ENCODE data around the gene AGPAT3.

Gene AGPAT3

DNA sequence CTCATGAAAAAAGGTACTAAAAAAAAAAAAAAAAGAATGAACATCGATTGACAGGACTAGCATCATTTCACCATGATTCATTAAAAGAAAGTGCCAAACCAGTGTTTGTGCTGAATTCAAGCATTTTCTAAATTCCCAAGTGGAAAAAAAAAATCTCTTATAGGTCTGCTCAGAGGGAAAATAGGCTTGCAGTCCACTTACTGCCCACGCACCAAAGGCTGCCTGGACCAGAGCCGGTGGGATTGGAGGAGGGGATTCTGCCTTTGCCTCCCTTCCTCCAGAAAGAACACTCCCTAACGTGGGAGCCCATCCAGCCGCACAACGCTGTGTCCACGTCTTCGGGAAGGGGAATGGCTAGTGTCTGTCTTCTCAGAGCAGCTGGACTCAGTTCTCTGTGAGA, 141.6 kb downstream of the AGPAT3 start:
- no peaks in the 10 kb centered on the region for H3K27me3 ChIP-seq (replicated peaks; ENCODE audit: control insufficient read depth, insufficient read depth, low read length)
- TF ChIP-seq CTCF (IDR thresholded peaks at IDR 0.05; ENCODE audit: insufficient read depth, low read length, poor library complexity, severe bottlenecking) = no peak
- DNase-seq (ENCODE audit: extremely low read depth, insufficient read length) = no peak
- no peak overlapping the region for H3K4me3 ChIP-seq (replicated peaks; ENCODE audit: low read depth, low read length)
- H3K36me3 ChIP-seq (ENCODE audit: control insufficient read depth, insufficient read depth, low read length) = no peaks in the 10 kb centered on the region

GRCh38 chr21:44010429-44010828, 145.4 kb downstream of the AGPAT3 start:
- no peak for DNase-seq (ENCODE audit: extremely low read depth, insufficient read length)
- TF ChIP-seq CTCF (IDR thresholded peaks at IDR 0.05; ENCODE audit: insufficient read depth, low read length, poor library complexity, severe bottlenecking) = no peak
- no peaks in the 10 kb centered on the region for H3K36me3 ChIP-seq (ENCODE audit: control insufficient read depth, insufficient read depth, low read length)
- H3K4me3 ChIP-seq (replicated peaks; ENCODE audit: low read depth, low read length) = no peak overlapping the region
- H3K27me3 ChIP-seq (replicated peaks; ENCODE audit: control insufficient read depth, insufficient read depth, low read length) = no peaks in the 10 kb centered on the region

- H3K27me3 ChIP-seq (replicated peaks; ENCODE audit: control insufficient read depth, insufficient read depth, low read length) = no peaks in the 10 kb centered on the region
- no peak for DNase-seq (ENCODE audit: extremely low read depth, insufficient read length)
- no peak for TF ChIP-seq CTCF (IDR thresholded peaks at IDR 0.05; ENCODE audit: insufficient read depth, low read length, poor library complexity, severe bottlenecking)
These were observed 146.1 kb downstream of the AGPAT3 start for GRCh38 chr21:44011123-44011522.

DNA sequence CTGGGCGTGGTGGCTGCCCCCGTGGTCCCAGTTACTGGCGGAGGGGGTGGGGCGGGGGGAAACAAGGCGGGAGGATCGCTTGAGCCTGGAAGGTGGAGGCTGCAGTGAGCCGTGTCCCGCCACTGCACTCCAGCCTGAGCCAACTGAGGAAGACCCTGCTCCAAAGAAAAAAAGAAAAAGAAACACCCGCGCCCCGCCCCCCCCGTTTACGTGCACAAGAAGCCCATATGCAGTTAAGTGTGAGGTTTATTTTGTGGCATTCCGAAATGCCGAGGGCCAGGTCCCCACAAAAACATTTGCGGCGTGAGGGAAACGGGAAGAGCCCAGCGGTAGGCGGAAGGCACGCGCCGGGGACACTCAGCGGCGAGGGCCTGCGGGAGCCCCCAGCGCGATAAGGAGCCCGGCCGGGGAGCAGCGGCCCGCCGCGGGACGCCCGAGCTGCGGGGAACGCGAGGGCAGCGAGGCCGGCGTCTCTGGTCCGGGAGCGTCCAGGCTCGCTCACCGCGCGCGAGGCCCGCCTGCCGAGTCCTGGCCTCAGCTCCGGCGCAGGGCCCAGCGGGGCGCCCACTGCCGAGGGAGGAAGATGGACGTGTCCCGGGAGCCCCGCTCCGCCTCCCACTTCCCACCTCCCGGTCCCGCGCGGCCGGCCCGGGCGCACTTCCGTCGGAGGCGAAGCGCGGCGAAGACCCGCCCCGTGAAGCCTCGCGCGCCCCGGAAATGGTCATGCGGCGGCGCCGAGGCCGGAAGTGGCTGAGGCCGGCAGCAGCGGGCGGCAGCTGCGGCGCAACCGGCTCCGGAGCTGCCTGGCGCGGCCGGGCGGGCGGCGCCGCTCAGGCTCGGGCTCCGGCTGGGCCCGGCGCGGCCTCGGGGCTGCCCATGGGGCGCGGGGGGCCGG, 146.8 kb downstream of the AGPAT3 start, which contains the start of gene TRAPPC10:
TRAPPC10 (plus strand) TSS at position 731 of the 895 bp plus-strand sequence. CDS start 185 bp downstream, outside the sequence.
- TF ChIP-seq CTCF (IDR thresholded peaks at IDR 0.05; ENCODE audit: insufficient read depth, low read length, poor library complexity, severe bottlenecking) = no peak
- Histone ChIP-seq H3K4me3 (replicated peaks; ENCODE audit: low read depth, low read length) (peak within 1 kb of the TSS; percentile 87), H3K27me3 (replicated peaks; ENCODE audit: control insufficient read depth, insufficient read depth, low read length) (no peaks in the 10 kb centered on the region), H3K36me3 (ENCODE audit: control insufficient read depth, insufficient read depth, low read length) (no peaks in the 10 kb centered on the region)
- DNase-seq (ENCODE audit: extremely low read depth, insufficient read length) = peak; percentile 91

More at GRCh38 chr21:44011123-44011522, 146.1 kb downstream of the AGPAT3 start:
- no peaks in the 10 kb centered on the region for H3K36me3 ChIP-seq (ENCODE audit: control insufficient read depth, insufficient read depth, low read length)
- peak overlapping the region; percentile 87 for H3K4me3 ChIP-seq (replicated peaks; ENCODE audit: low read depth, low read length)

- peak overlapping the region; percentile 87 for H3K4me3 ChIP-seq (replicated peaks; ENCODE audit: low read depth, low read length)
- peak; percentile 61 for TF ChIP-seq CTCF (IDR thresholded peaks at IDR 0.05; ENCODE audit: insufficient read depth, low read length, poor library complexity, severe bottlenecking)
- H3K27me3 ChIP-seq (replicated peaks; ENCODE audit: control insufficient read depth, insufficient read depth, low read length) = no peaks in the 10 kb centered on the region
- no peaks in the 10 kb centered on the region for H3K36me3 ChIP-seq (ENCODE audit: control insufficient read depth, insufficient read depth, low read length)
- DNase-seq (ENCODE audit: extremely low read depth, insufficient read length) = peak; percentile 87
These were observed 147.7 kb downstream of the AGPAT3 start for GRCh38 chr21:44012474-44013379.

Data from GM06990 (cell line).